ENCODE data around the gene GMCL2. TPM values are rescaled to one million over a fixed set of nuclear protein-coding genes. Genes with fewer than 3 reads are reported as not detected.

The GMCL2 gene
- total RNA-seq, 1 experiment from 2014 or later, result not detected

- H4K20me1 ChIP-seq (ENCODE audit: control insufficient read depth, insufficient read depth, insufficient read length), result peaks cover 3% of the 10 kb centered on the region
- H3K27ac Mint-ChIP-seq, result peak overlapping the region; percentile 65 to 95 (median 94); a peak in 6 of 7 replicates
- peaks cover 5 to 9% of the 10 kb centered on the region in 2 experiments for H3K9me3 Mint-ChIP-seq
- H2BK15ac ChIP-seq (ENCODE audit: low read depth, low read length), result no peak overlapping the region
- no peaks in the 10 kb centered on the region for H3K27me3 ChIP-seq (ENCODE audit: insufficient read depth, low read length)
- peaks cover 31 to 32% of the 10 kb centered on the region in 2 experiments for H3K4me1 Mint-ChIP-seq
- peak; percentile 55 for DNase-seq
- peaks cover 0 to 9% (median 8%) of the 10 kb centered on the region in 3 experiments; a peak in 5 of 7 replicates for H3K36me3 Mint-ChIP-seq (ENCODE audit: insufficient read depth in 1 of 3, low read depth in 3 of 3)
- no peak overlapping the region for H2BK20ac ChIP-seq (ENCODE audit: low read depth, low read length, poor library complexity, severe bottlenecking)
- no peak overlapping the region for H3T11ph ChIP-seq (ENCODE audit: low read length)
- H3K14ac ChIP-seq (ENCODE audit: insufficient read depth, low read length), result no peak overlapping the region
- no peak overlapping the region for H3K27ac ChIP-seq (ENCODE audit: insufficient read length, low read depth, low read length)
- no peak overlapping the region for H2AK5ac ChIP-seq (ENCODE audit: insufficient read length, low read length)
- no peak overlapping the region for H3K4ac ChIP-seq (ENCODE audit: low read depth, low read length)
- H3K9ac ChIP-seq (ENCODE audit: extremely low read depth, insufficient read length, low read length), result no peak overlapping the region
- TF ChIP-seq CTCF (conservative IDR thresholded peaks at IDR 0.05), result no peak
- H2AFZ ChIP-seq (ENCODE audit: low read length), result no peak overlapping the region
- no peak overlapping the region for H2BK120ac ChIP-seq (ENCODE audit: low read depth, low read length, poor library complexity, severe bottlenecking)
- no peaks in the 10 kb centered on the region for H3K79me1 ChIP-seq (ENCODE audit: insufficient read depth, low read depth, low read length, poor library complexity, severe bottlenecking)
- WGBS (ENCODE audit: extremely low coverage, insufficient read length, low lambda C conversion rate), result no CpG with 5 or more reads among the region's 4 CpGs
- no peak overlapping the region for H4K8ac ChIP-seq (replicated peaks; ENCODE audit: insufficient read length, low read depth, low read length)
- no peaks in the 10 kb centered on the region for H3K9me3 ChIP-seq (ENCODE audit: control insufficient read depth, low read depth, low read length)
- no peak overlapping the region for H3K23ac ChIP-seq (ENCODE audit: insufficient read length, low read depth, low read length)
- no peaks in the 10 kb centered on the region for H3K23me2 ChIP-seq (ENCODE audit: insufficient read length, low read depth, low read length, poor library complexity, severe bottlenecking)
- H3K27me3 Mint-ChIP-seq (ENCODE audit: low read depth), result no peaks in the 10 kb centered on the region
- no peak overlapping the region for H4K5ac ChIP-seq (ENCODE audit: insufficient read length, low read depth, low read length)
- H3K4me2 ChIP-seq (ENCODE audit: insufficient read depth, insufficient read length, low read length), result no peak overlapping the region
- H2BK12ac ChIP-seq (ENCODE audit: insufficient read length, low read depth, low read length), result no peak overlapping the region
- H3K18ac ChIP-seq (ENCODE audit: insufficient read length, low read depth, low read length), result no peak overlapping the region
- H3K56ac ChIP-seq (ENCODE audit: insufficient read length, low read depth, low read length), result no peak overlapping the region
- H4K91ac ChIP-seq (ENCODE audit: insufficient read length, low read depth, low read length), result no peak overlapping the region
- no peaks in the 10 kb centered on the region for H3K79me2 ChIP-seq (ENCODE audit: insufficient read depth, low read length)
- H3K4me3 Mint-ChIP-seq, result peak overlapping the region in 1 of 2 experiments; percentile 52; a peak in 1 of 5 replicates
- H3K4me1 ChIP-seq (ENCODE audit: insufficient read depth, low read length), result peaks cover 6% of the 10 kb centered on the region; the same call in 1 of the 2 replicates
- H2BK5ac ChIP-seq (ENCODE audit: insufficient read length, low read length), result no peak overlapping the region
These were observed 4.9 kb downstream of the GMCL2 start for GRCh38 chr5:178182158-178182876.

All from H9 (cell line).